T-cell (primary cell): ENCODE results near the gene HES2. TPM values are rescaled to one million over a fixed set of nuclear protein-coding genes. Genes with fewer than 3 reads are reported as not detected.

Source experiments
- ATAC-seq, 4 experiments: fragments of 200-7000 bp in 3 of 4; fragments of 150-1000 bp in 1 of 4; cut with Tn5 transposase; replicated peaks in 1 of 4; 1 replicate in 3 of 4; 2 replicates in 1 of 4; pipeline ENCODE4 v1.10.0; 2021; ENCODE audit warnings: moderate library complexity in 3 of 4, mild to moderate bottlenecking in 2 of 4, moderate number of reproducible peaks in 1 of 4
- CTCF ChIA-PET, 2 donors: fragments of 300-600 bp; sonication (Branson Sonifier 250); formaldehyde crosslinking; loops; one replicate each; lab custom pipeline; 2022; ENCODE audit warnings: antibody characterized with exemption in 2 of 2; lab: Charles Lee
- POLR2A ChIA-PET, 2 donors: fragments of 300-600 bp; sonication (Branson Sonifier 250); formaldehyde crosslinking; loops; one replicate each; lab custom pipeline; 2022; ENCODE audit warnings: antibody characterized with exemption in 2 of 2; lab: Charles Lee
- DNase-seq, 35 experiments: peaks; one replicate each; pipeline versions ENCODE4 v3.0.0 to v3.0.0-alpha.2; 2013 to 2023
- H3K27ac ChIP-seq: one replicate; pipeline ENCODE4 v1.5.1; 2013; ENCODE audit warnings: low read length
- H3K27me3 ChIP-seq, 2 experiments: replicated peaks in 1 of 2; 1 replicate in 1 of 2; 2 replicates in 1 of 2; pipeline versions ENCODE4 v1.6.1 to v1.7.0; 2013; ENCODE audit warnings: low read length in 1 of 2, mixed read lengths in 1 of 2; ENCODE audit not compliant: control insufficient read depth in 2 of 2, insufficient read depth in 2 of 2; ENCODE audit errors: extremely low read depth in 1 of 2
- H3K36me3 ChIP-seq, 2 donors: 1 replicate in 1 of 2; 2 replicates in 1 of 2; pipeline versions ENCODE4 v1.6.1 to v1.7.0; 2013; ENCODE audit warnings: low read length in 1 of 2; ENCODE audit not compliant: control insufficient read depth in 2 of 2, insufficient read depth in 1 of 2; ENCODE audit errors: extremely low read depth in 1 of 2
- H3K4me1 ChIP-seq, 2 experiments: 1 replicate in 1 of 2; 2 replicates in 1 of 2; pipeline versions ENCODE4 v1.6.1 to v1.7.0; 2013; ENCODE audit warnings: low read length in 2 of 2, mixed read lengths in 1 of 2; ENCODE audit not compliant: insufficient read depth in 2 of 2, control insufficient read depth in 1 of 2; ENCODE audit errors: extremely low read depth in 1 of 2
- H3K4me3 ChIP-seq, 2 donors: 1 replicate in 1 of 2; 2 replicates in 1 of 2; pipeline versions ENCODE4 v1.5.1 to v1.7.0; 2013; ENCODE audit warnings: mild to moderate bottlenecking in 2 of 2, low read length in 1 of 2, moderate library complexity in 1 of 2; ENCODE audit not compliant: control insufficient read depth in 1 of 2; ENCODE audit errors: extremely low read depth in 1 of 2
- H3K9me3 ChIP-seq: 2 replicates; pipeline ENCODE4 v1.7.0; 2013
- H3K27ac Mint-ChIP-seq, 2 donors: one replicate each; pipeline ENCODE4 v1.8.0; 2020 to 2021; ENCODE audit warnings: mild to moderate bottlenecking in 2 of 2, mixed read lengths in 2 of 2
- H3K27me3 Mint-ChIP-seq, 2 donors: one replicate each; pipeline ENCODE4 v1.8.0; 2021 to 2022; ENCODE audit warnings: mixed read lengths in 2 of 2
- H3K36me3 Mint-ChIP-seq: one replicate; pipeline ENCODE4 v1.8.0; 2021; ENCODE audit warnings: mixed read lengths
- H3K4me1 Mint-ChIP-seq, 3 donors: one replicate each; pipeline ENCODE4 v1.8.0; 2020 to 2022; ENCODE audit warnings: mixed read lengths in 3 of 3, mild to moderate bottlenecking in 1 of 3
- H3K4me3 Mint-ChIP-seq, 3 donors: one replicate each; pipeline ENCODE4 v1.8.0; 2020 to 2022; ENCODE audit warnings: mild to moderate bottlenecking in 3 of 3, mixed read lengths in 3 of 3, moderate library complexity in 3 of 3
- H3K9me3 Mint-ChIP-seq, 3 donors: one replicate each; pipeline ENCODE4 v1.8.0; 2020 to 2022; ENCODE audit warnings: mixed read lengths in 3 of 3
- WGBS: methylation state at CpG from one replicate; pipeline ENCODE4 v1.1.5; 2013; ENCODE audit warnings: missing lambda C conversion rate; ENCODE audit not compliant: insufficient coverage; 5-methylcytosine and 5-hydroxymethylcytosine counted together
- total RNA-seq, 35 experiments: library from RNA in 6 of 35; stranded (reverse) in 6 of 35; fragments of 120-200 nt in 1 of 35; gene quantifications; one replicate each; pipeline versions ENCODE4 v1.2.1 to v1.2.4 and lab custom pipeline; 2013 to 2026

HES2 gene
- total RNA-seq, 5 donors from 2014 or later (not counting 1 experiment from before 2014, with no cell fraction given): 0.16 TPM; not detected in 4

DNA sequence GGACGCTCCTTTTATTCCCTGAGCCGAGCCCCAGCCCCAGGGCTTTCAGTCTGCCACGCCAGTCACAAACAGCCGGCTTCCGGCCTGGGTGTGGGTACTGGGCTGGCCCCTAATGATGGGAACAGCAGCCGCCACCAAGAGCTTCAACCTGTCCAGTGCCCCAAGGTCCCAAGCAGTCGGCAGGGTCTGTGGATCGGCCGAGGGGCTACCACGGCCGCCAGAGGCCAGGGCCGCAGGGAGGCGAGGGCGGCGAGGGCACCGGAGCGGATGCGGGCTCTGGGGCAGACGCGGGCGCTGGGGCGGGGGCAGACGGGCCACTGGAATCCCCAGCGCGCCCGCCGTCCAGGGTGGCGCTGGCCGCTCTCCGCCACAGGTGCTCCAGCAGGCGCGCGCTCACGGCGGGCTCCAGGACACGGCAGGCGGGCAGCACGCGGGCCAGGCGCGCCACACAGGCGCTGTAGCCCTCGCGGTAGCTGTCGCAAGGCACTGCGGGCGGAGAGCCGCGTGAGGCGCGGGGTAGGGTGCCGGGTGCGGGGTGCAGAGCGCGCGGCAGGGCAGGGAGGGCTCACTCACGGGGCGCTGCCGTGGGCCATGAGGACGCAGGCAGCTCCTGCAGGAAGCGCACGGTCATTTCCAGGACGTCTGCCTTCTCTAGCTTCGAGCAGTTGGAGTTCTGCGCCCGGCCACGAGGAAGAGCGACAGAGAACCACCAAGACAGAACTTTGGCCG is 887 bp downstream of the HES2 start:
- H3K9me3 Mint-ChIP-seq: no peaks in the 10 kb centered on the region
- 13% methylated on average over 67 of the region's 69 CpGs for WGBS

DNA sequence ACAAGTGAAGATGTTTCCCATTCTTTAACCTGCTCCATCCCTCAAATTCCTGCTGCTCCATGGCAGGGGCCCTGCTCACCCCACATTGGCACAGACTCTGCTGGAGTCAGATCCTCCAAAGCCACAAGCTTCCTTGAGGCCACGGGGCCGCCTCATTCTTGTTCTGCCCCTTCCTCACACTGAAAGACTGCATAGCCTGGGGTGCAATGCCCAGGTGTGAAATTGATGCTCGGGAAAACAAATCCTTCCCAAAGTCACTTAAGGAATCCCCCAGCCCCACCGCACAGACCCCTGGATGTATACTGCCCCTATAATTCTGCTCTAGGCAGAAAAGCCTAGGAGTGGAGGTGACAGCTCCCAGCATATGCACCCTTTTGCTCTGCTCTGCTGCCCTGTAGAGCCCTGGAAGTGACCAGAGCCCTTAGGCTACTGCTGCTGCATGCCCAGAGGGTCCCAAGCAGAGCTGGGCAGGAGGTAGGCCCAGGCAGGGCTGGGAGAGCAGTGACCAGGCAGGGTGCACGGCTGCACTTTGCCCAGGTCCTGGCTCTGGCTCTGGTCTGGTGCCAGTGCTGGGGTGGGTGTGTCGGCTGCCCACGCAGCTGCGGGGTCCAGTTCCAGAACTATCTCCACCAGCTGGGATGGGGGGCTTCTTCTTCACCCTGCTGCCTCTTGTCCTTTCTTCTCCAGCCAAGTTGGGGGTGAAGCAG is 1.6 kb downstream of the HES2 start:
- H3K27me3 ChIP-seq: peaks cover 2 to 93% of the 10 kb centered on the region in 2 experiments
- WGBS: 68% methylated on average over 5 of the region's 8 CpGs
- CTCF ChIA-PET: no interaction called here
- H3K4me3 ChIP-seq: no peak overlapping the region
- H3K36me3 Mint-ChIP-seq: no peaks in the 10 kb centered on the region
- H3K4me1 Mint-ChIP-seq: peaks cover 7 to 18% (median 7%) of the 10 kb centered on the region in 3 donors
- H3K36me3 ChIP-seq: no peaks in the 10 kb centered on the region
- no peak overlapping the region for H3K4me3 Mint-ChIP-seq
- no peak overlapping the region for H3K27ac ChIP-seq
- H3K27ac Mint-ChIP-seq: no peak overlapping the region
- ATAC-seq (no peak), DNase-seq (no peak)
- peaks cover 46 to 79% of the 10 kb centered on the region in 2 donors for H3K27me3 Mint-ChIP-seq
- no peaks in the 10 kb centered on the region for H3K9me3 Mint-ChIP-seq
- no peaks in the 10 kb centered on the region for H3K9me3 ChIP-seq
- POLR2A ChIA-PET: no interaction called here
- H3K4me1 ChIP-seq: peaks cover 3 to 38% of the 10 kb centered on the region in 2 experiments

More for the DNA sequence above, 887 bp downstream of the HES2 start:
- Histone ChIP-seq H3K27ac (no peak overlapping the region), H3K4me1 (peaks cover 3 to 45% of the 10 kb centered on the region in 2 experiments), H3K4me3 (no peak overlapping the region), H3K9me3 (no peaks in the 10 kb centered on the region), H3K27me3 (peaks cover 2 to 93% of the 10 kb centered on the region in 2 experiments), H3K36me3 (no peaks in the 10 kb centered on the region)
- no peak overlapping the region for H3K27ac Mint-ChIP-seq
- peaks cover 47 to 75% of the 10 kb centered on the region in 2 donors for H3K27me3 Mint-ChIP-seq
- POLR2A ChIA-PET: no interaction called here
- no peaks in the 10 kb centered on the region for H3K36me3 Mint-ChIP-seq
- H3K4me3 Mint-ChIP-seq: peak overlapping the region in 1 of 3 donors; percentile 28
- peaks cover 7 to 23% (median 12%) of the 10 kb centered on the region in 3 donors for H3K4me1 Mint-ChIP-seq
- DNase-seq: no peak
- CTCF ChIA-PET: no interaction called here
- no peak for ATAC-seq

DNA sequence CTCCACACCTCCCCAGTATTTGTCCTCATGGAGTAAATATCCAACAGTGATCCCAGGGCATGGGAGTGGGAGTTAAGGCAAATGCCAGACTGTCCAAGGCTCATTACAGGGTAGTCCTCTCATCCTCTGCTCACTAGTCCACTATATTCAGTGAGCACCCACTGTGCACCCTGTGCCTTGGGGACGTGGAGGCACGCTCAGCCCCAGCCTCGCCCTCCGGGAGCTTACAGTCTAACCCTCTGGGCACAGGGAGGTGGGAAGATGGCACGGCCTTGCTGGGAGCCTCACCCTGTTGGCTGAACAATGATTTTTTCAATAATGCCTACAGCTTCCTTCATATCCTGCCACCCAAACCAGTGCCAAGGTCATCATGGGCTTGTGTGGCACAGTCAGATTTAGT is 2.8 kb downstream of the HES2 start:
- ChIA-PET POLR2A (no interaction called here), CTCF (no interaction called here)
- Histone ChIP-seq H3K9me3 (no peaks in the 10 kb centered on the region), H3K4me3 (no peak overlapping the region), H3K4me1 (peaks cover 3 to 36% of the 10 kb centered on the region in 2 experiments), H3K27ac (no peak overlapping the region), H3K36me3 (no peaks in the 10 kb centered on the region), H3K27me3 (peaks cover 2 to 88% of the 10 kb centered on the region in 2 experiments)
- Mint-ChIP-seq H3K27me3 (peaks cover 44 to 80% of the 10 kb centered on the region in 2 donors), H3K27ac (peak overlapping the region in 1 of 2 donors; percentile 11), H3K4me1 (peaks cover 7 to 18% (median 7%) of the 10 kb centered on the region in 3 donors), H3K36me3 (no peaks in the 10 kb centered on the region), H3K9me3 (no peaks in the 10 kb centered on the region), H3K4me3 (no peak overlapping the region)
- no peak for ATAC-seq
- WGBS: 89% methylated on average over 5 of the region's 5 CpGs
- no peak for DNase-seq

DNA sequence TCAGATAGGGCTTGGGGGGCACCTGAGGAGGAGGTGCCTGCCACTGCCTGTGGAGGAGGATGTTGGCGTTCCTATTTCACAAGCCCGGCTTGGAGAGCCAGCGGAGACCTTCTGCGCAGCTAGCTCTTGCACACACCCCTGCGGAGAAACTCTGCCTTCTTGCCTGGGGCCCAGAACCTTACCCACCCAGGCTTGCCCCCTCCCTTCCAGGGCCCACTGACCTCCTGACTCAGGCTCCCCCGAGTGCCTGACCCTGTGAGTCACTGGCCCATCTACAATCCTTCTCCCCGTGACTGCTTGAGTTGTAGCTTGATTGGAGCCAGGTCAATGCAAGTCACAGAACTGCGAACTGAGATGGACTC is 3.4 kb downstream of the HES2 start:
- H3K4me3 ChIP-seq: no peak overlapping the region
- peaks cover 38 to 77% of the 10 kb centered on the region in 2 donors for H3K27me3 Mint-ChIP-seq
- WGBS: 85% methylated on average over 7 of the region's 8 CpGs
- ATAC-seq (no peak), DNase-seq (no peak)
- no peak overlapping the region for H3K27ac Mint-ChIP-seq
- H3K36me3 ChIP-seq: no peaks in the 10 kb centered on the region
- H3K9me3 Mint-ChIP-seq: no peaks in the 10 kb centered on the region
- H3K4me1 ChIP-seq: peaks cover 3 to 36% of the 10 kb centered on the region in 2 experiments
- no peaks in the 10 kb centered on the region for H3K9me3 ChIP-seq
- ChIA-PET CTCF (no interaction called here), POLR2A (no interaction called here)
- H3K4me1 Mint-ChIP-seq: peaks cover 7 to 18% (median 7%) of the 10 kb centered on the region in 3 donors
- peaks cover 2 to 85% of the 10 kb centered on the region in 2 experiments for H3K27me3 ChIP-seq
- H3K4me3 Mint-ChIP-seq: no peak overlapping the region
- H3K36me3 Mint-ChIP-seq: no peaks in the 10 kb centered on the region
- H3K27ac ChIP-seq: no peak overlapping the region

DNA sequence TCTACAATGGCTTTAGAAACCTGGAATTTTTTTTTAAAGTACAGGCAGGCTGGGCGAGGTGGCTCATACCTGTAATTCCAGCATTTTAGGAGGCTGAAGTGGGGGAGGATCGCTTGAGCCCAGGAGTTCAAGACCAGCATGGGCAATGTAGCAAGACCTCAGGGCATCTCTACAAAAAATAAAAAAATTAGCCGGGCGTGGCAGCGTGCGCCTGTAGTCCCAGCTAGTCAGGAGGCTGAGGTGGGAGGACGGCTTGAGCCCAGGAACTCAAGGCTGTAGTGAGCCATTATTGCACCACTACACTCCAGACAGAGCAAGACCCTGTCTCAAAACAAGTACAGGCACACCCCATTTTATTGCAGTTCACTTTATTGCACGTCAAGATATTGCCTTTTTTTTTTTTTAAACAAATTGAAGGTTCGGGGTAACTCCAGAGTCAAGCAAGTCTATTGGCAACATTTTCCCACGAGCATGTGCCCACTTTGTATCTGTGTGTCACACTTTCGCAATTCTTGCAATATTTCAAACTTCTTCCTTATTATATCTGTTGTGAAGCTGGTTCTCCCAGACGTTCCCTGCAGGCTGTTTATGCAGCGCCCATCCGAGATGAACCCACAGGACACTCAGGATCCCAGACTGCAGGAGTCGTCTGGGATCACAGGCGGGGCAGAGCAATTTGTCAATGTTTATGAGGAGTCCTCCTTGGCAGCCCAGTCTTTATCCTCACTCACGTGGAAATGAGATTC is 4.7 kb downstream of the HES2 start:
- Histone ChIP-seq H3K27me3 (peaks cover 2 to 81% of the 10 kb centered on the region in 2 experiments), H3K4me3 (no peak overlapping the region), H3K9me3 (no peaks in the 10 kb centered on the region), H3K27ac (no peak overlapping the region), H3K4me1 (peaks cover under 1 to 26% of the 10 kb centered on the region in 2 experiments), H3K36me3 (no peaks in the 10 kb centered on the region)
- DNase-seq (no peak), ATAC-seq (no peak)
- no peak overlapping the region for H3K4me3 Mint-ChIP-seq
- no peaks in the 10 kb centered on the region for H3K9me3 Mint-ChIP-seq
- H3K27ac Mint-ChIP-seq: no peak overlapping the region
- CTCF ChIA-PET: interaction anchor here (0.5 to 0.6 kb wide), 2 partner anchors 7 to 305 kb away, joined by 3 to 4 read pairs; no protein-coding TSS in a partner anchor
- POLR2A ChIA-PET: interaction anchor here in 1 of 2 donors (0.6 kb wide), 1 partner anchor 22 kb away, joined by 6 read pairs; the partner anchor contains the start of gene ACOT7
- H3K27me3 Mint-ChIP-seq: peaks cover 36 to 72% of the 10 kb centered on the region in 2 donors
- peaks cover 5 to 11% (median 7%) of the 10 kb centered on the region in 3 donors for H3K4me1 Mint-ChIP-seq
- WGBS: 68% methylated on average over 8 of the region's 17 CpGs
- H3K36me3 Mint-ChIP-seq: no peaks in the 10 kb centered on the region

DNA sequence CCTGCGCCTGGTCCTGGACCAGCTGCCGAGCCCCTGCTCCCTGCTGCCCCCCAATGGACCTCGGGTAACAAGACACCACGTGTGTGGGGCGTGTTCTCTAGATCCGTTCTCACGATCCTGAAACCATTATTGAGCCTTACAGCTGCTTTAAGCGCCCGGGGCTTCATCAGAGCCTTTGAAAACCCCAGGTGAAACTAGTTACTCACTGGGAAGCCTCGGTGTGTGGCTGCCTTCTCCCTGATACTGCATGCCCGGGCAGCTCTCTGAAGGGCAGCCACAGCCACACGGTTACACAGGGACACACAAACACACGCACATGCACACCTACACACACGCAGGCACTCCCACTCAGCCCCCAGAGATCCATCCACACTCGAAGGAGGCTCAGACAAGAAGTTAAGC is 5.3 kb downstream of the HES2 start:
- peak in 14 of 35 experiments; percentile 16 to 60 (median 28) for DNase-seq
- CTCF ChIA-PET: interaction anchor here in 1 of 2 donors (0.6 kb wide), 2 partner anchors 8 to 438 kb away, joined by 3 to 8 read pairs; no protein-coding TSS in a partner anchor
- H3K4me3 Mint-ChIP-seq: peak overlapping the region in 1 of 3 donors; percentile 2

More for the DNA sequence above, 5.3 kb downstream of the HES2 start:
- Histone ChIP-seq H3K9me3 (no peaks in the 10 kb centered on the region), H3K27me3 (peaks cover 2 to 78% of the 10 kb centered on the region in 2 experiments), H3K4me3 (no peak overlapping the region), H3K27ac (no peak overlapping the region), H3K36me3 (no peaks in the 10 kb centered on the region), H3K4me1 (peaks cover 0 to 21% of the 10 kb centered on the region in 2 experiments)
- Mint-ChIP-seq H3K4me1 (peaks cover 5 to 10% (median 7%) of the 10 kb centered on the region in 3 donors), H3K9me3 (no peaks in the 10 kb centered on the region), H3K36me3 (no peaks in the 10 kb centered on the region), H3K27ac (peak overlapping the region in 1 of 2 donors; percentile 19), H3K27me3 (peaks cover 36 to 70% of the 10 kb centered on the region in 2 donors)
- POLR2A ChIA-PET: interaction anchor here in 1 of 2 donors (0.6 kb wide), 1 partner anchor 21 kb away, joined by 6 read pairs; the partner anchor contains the start of gene ACOT7
- ATAC-seq: peak; percentile 46 to 87 (median 61)
- 1% methylated on average over 14 of the region's 15 CpGs for WGBS
